Sigmoid colon (tissue), 7 donors: ENCODE data around the gene LRCH4. TPM values are rescaled to one million over a fixed set of nuclear protein-coding genes. Genes with fewer than 3 reads are reported as not detected.

Experiments
- polyA plus RNA-seq, 3 donors: library from polyadenylated mRNA; stranded (reverse); fragments of 200-250 nt; gene quantifications; one replicate each; pipeline ENCODE4 v1.2.3, GENCODE V29; 2013
- small RNA-seq, 3 donors: library from RNA; depleted of rRNA; stranded (forward); fragments of <200 nt; gene quantifications; one replicate each; pipeline ENCODE3, GENCODE V24; 2016
- total RNA-seq, 4 donors: library from RNA; depleted of rRNA; stranded (reverse); fragments of >200 nt; gene quantifications; one replicate each; pipeline ENCODE4 v1.1.0, GENCODE V29; 2016
- donor health status: healthy with polysubstance abuse.
- donor health status: Bipolar disorder and iron deficiency.
- donor health status: healthy.

The LRCH4 gene
- total and polyA plus RNA-seq, 7 donors: 28.2 to 92.3 (median 40.7) TPM

Small RNA genes lying within 50 kb of the gene (small RNA-seq; reads per million reads assigned to genes)
- 0 reads per million in 3 donors for gene RN7SL416P
- gene SAP25: 0 reads per million in 3 donors

Other genes starting within 250 kb of the LRCH4 start
- gene PILRB, start 228.0 kb downstream of the LRCH4 start, total RNA-seq: 10 to 100 TPM; 25.3 to 56.2 (median 44.4) TPM
- 10 to 100 TPM in 1 of 3 donors, 1 to 10 TPM in 2; 4.9 to 65.6 (median 7.2) TPM for gene PILRB, start 228.0 kb downstream of the LRCH4 start, polyA plus RNA-seq
- gene PILRA, start 212.6 kb downstream of the LRCH4 start, total RNA-seq: 10 to 100 TPM in 1 of 4 donors, 1 to 10 TPM in 3; 5.0 to 10.0 (median 5.9) TPM
- gene PILRA, start 212.6 kb downstream of the LRCH4 start, polyA plus RNA-seq: 1 to 10 TPM; 5.4 to 6.9 (median 5.5) TPM
- 1 to 10 TPM; 3.8 to 9.4 (median 6.2) TPM for gene ZCWPW1, start 157.4 kb downstream of the LRCH4 start, total RNA-seq
- 1 to 10 TPM; 1.2 to 6.2 (median 5.4) TPM for gene ZCWPW1, start 157.4 kb downstream of the LRCH4 start, polyA plus RNA-seq
- gene MEPCE, start 156.3 kb downstream of the LRCH4 start, total RNA-seq: 10 to 100 TPM; 20.0 to 29.7 (median 25.5) TPM
- 10 to 100 TPM; 18.0 to 32.1 (median 19.7) TPM for gene MEPCE, start 156.3 kb downstream of the LRCH4 start, polyA plus RNA-seq
- gene PPP1R35, start 149.6 kb downstream of the LRCH4 start, total RNA-seq: 10 to 100 TPM; 17.4 to 42.6 (median 35.2) TPM
- 10 to 100 TPM; 28.2 to 45.5 (median 31.4) TPM for gene PPP1R35, start 149.6 kb downstream of the LRCH4 start, polyA plus RNA-seq
- under 1 TPM in 1 of 4 donors, not detected in 3; 0.95 TPM for gene SPACDR, start 121.9 kb downstream of the LRCH4 start, total RNA-seq
- under 1 TPM in 1 of 3 donors, not detected in 2; 0.63 TPM for gene SPACDR, start 121.9 kb downstream of the LRCH4 start, polyA plus RNA-seq
- 10 to 100 TPM; 24.4 to 31.6 (median 28.5) TPM for gene TSC22D4, start 106.9 kb downstream of the LRCH4 start, total RNA-seq
- 10 to 100 TPM; 46.8 to 53.5 (median 51.1) TPM for gene TSC22D4, start 106.9 kb downstream of the LRCH4 start, polyA plus RNA-seq
- 1 to 10 TPM; 1.1 to 1.5 (median 1.4) TPM for gene NYAP1, start 102.2 kb downstream of the LRCH4 start, total RNA-seq
- 1 to 10 TPM in 1 of 3 donors, under 1 TPM in 1, not detected in 1; 0.23 to 1.6 TPM for gene NYAP1, start 102.2 kb downstream of the LRCH4 start, polyA plus RNA-seq
- 10 to 100 TPM; 17.5 to 32.7 (median 20.2) TPM for gene AGFG2, start 46.9 kb downstream of the LRCH4 start, total RNA-seq
- gene AGFG2, start 46.9 kb downstream of the LRCH4 start, polyA plus RNA-seq: 10 to 100 TPM; 28.8 to 33.0 (median 30.7) TPM
- 1 to 10 TPM in 2 of 4 donors, under 1 TPM in 1, not detected in 1; 0.71 to 2.5 (median 1.9) TPM for gene SAP25, start 12.2 kb downstream of the LRCH4 start, total RNA-seq
- gene SAP25, start 12.2 kb downstream of the LRCH4 start, polyA plus RNA-seq: 1 to 10 TPM in 1 of 3 donors, not detected in 2; 7.2 TPM
- gene FBXO24, start 199 bp upstream of the LRCH4 start, total RNA-seq: 1 to 10 TPM in 1 of 4 donors, under 1 TPM in 2, not detected in 1; 0.27 to 2.8 (median 0.71) TPM
- 1 to 10 TPM in 1 of 3 donors, under 1 TPM in 2; 0.46 to 1.2 (median 0.95) TPM for gene FBXO24, start 199 bp upstream of the LRCH4 start, polyA plus RNA-seq
- 10 to 100 TPM; 14.3 to 76.4 (median 21.4) TPM for gene PCOLCE, start 16.2 kb upstream of the LRCH4 start, total RNA-seq
- gene PCOLCE, start 16.2 kb upstream of the LRCH4 start, polyA plus RNA-seq: 10 to 100 TPM in 2 of 3 donors, 1 to 10 TPM in 1; 2.3 to 36.7 (median 10.8) TPM
- 10 to 100 TPM in 3 of 4 donors, 1 to 10 TPM in 1; 8.0 to 16.4 (median 12.0) TPM for gene MOSPD3, start 26.4 kb upstream of the LRCH4 start, total RNA-seq
- 10 to 100 TPM; 18.0 to 19.2 (median 18.7) TPM for gene MOSPD3, start 26.4 kb upstream of the LRCH4 start, polyA plus RNA-seq
- under 1 TPM in 1 of 4 donors, not detected in 3; 0.71 TPM for gene TFR2, start 55.4 kb upstream of the LRCH4 start, total RNA-seq
- gene TFR2, start 55.4 kb upstream of the LRCH4 start, polyA plus RNA-seq: 1 to 10 TPM in 1 of 3 donors, not detected in 2; 2.2 TPM
- gene ACTL6B, start 70.3 kb upstream of the LRCH4 start, total RNA-seq: under 1 TPM in 2 of 4 donors, not detected in 2; 0.68 to 0.71 TPM
- under 1 TPM in 1 of 3 donors, not detected in 2; 0.58 TPM for gene ACTL6B, start 70.3 kb upstream of the LRCH4 start, polyA plus RNA-seq
- gene GNB2, start 87.6 kb upstream of the LRCH4 start, total RNA-seq: 100 to 1,000 TPM; 133 to 199 (median 163) TPM
- gene GNB2, start 87.6 kb upstream of the LRCH4 start, polyA plus RNA-seq: 100 to 1,000 TPM; 230 to 286 (median 236) TPM
- gene GIGYF1, start 108.1 kb upstream of the LRCH4 start, total RNA-seq: 10 to 100 TPM; 24.8 to 47.1 (median 26.6) TPM
- gene GIGYF1, start 108.1 kb upstream of the LRCH4 start, polyA plus RNA-seq: 10 to 100 TPM in 1 of 3 donors, 1 to 10 TPM in 2; 3.5 to 27.9 (median 4.8) TPM
- gene POP7, start 120.0 kb upstream of the LRCH4 start, total RNA-seq: 10 to 100 TPM; 20.5 to 39.5 (median 31.7) TPM
- gene POP7, start 120.0 kb upstream of the LRCH4 start, polyA plus RNA-seq: 10 to 100 TPM; 43.5 to 46.2 (median 44.4) TPM
- not detected for gene EPO, start 134.3 kb upstream of the LRCH4 start, total RNA-seq
- not detected for gene EPO, start 134.3 kb upstream of the LRCH4 start, polyA plus RNA-seq
- not detected for gene ZAN, start 147.5 kb upstream of the LRCH4 start, total RNA-seq
- gene ZAN, start 147.5 kb upstream of the LRCH4 start, polyA plus RNA-seq: not detected
- 10 to 100 TPM; 23.9 to 35.5 (median 29.3) TPM for gene EPHB4, start 241.4 kb upstream of the LRCH4 start, total RNA-seq
- 10 to 100 TPM in 2 of 3 donors, 1 to 10 TPM in 1; 5.1 to 29.1 (median 10.2) TPM for gene EPHB4, start 241.4 kb upstream of the LRCH4 start, polyA plus RNA-seq